ENCODE results near the gene WDSUB1. TPM values are rescaled to one million over a fixed set of nuclear protein-coding genes. Genes with fewer than 3 reads are reported as not detected.

Gene WDSUB1
- total and polyA plus RNA-seq, 8 donors = 11.3 to 17.9 (median 14.7) TPM

DNA sequence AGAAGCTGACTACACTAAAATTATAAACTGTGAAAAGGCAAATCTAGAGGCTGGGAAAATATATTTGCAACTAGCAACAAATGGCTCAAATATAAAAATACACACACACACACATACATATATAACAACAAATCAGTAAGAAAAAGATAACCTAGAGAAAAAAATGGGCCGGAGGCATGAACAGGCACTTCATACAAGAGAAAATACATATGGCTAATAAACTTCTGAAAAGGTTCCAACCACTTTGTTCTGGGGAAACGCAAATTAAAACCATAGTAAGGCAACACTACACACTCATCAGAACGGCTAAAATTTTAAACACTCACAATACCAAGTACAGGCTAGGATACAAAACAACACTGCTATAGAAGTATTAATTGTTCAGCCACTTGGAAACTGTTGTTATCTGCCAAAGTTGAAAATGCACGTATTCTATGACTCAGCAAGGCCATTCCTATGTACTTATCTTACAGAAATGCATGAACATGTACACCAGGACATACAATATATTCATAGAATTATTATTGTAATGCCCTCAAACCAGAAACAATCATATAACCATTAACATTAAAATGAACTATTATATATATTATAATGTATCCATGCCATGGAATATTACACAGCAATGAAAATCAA lies 15.6 kb downstream of the WDSUB1 start:
- ATAC-seq = no peak
- DNase-seq = no peak
- intact Hi-C loops (cut with DNase I) = no loop called here

DNA sequence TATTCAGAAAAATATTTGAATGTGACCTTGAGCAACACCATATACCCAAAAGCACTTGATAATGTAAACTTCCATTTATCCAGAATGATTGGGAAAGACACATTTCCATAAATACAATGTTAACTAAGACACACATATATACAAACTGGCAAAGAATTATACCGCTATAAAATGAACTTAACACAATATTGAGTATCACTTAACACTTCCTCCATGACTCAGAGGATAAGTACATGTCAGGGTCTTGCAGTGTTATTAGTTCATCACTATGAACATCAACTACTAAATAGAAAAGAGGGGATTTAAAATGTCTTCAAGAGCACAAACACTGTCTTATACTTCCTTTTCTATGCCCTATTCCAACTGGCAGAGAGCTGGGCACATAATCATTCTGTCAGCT lies 18.6 kb downstream of the WDSUB1 start:
- ATAC-seq (no peak), DNase-seq (no peak)
- Histone ChIP-seq H3K4me3 (no peak overlapping the region), H3K4me1 (no peaks in the 10 kb centered on the region), H3K36me3 (peaks cover 0 to 8% of the 10 kb centered on the region in 2 donors), H3K27me3 (no peaks in the 10 kb centered on the region), H3K9me3 (no peaks in the 10 kb centered on the region), H3K27ac (no peak overlapping the region)
- intact Hi-C loops (cut with DNase I) = no loop called here
- TF ChIP-seq, protein P1, sequence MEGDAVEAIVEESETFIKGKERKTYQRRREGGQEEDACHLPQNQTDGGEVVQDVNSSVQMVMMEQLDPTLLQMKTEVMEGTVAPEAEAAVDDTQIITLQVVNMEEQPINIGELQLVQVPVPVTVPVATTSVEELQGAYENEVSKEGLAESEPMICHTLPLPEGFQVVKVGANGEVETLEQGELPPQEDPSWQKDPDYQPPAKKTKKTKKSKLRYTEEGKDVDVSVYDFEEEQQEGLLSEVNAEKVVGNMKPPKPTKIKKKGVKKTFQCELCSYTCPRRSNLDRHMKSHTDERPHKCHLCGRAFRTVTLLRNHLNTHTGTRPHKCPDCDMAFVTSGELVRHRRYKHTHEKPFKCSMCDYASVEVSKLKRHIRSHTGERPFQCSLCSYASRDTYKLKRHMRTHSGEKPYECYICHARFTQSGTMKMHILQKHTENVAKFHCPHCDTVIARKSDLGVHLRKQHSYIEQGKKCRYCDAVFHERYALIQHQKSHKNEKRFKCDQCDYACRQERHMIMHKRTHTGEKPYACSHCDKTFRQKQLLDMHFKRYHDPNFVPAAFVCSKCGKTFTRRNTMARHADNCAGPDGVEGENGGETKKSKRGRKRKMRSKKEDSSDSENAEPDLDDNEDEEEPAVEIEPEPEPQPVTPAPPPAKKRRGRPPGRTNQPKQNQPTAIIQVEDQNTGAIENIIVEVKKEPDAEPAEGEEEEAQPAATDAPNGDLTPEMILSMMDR (IDR thresholded peaks at IDR 0.05) = no peak

More for the DNA sequence above, 15.6 kb downstream of the WDSUB1 start:
- Histone ChIP-seq H3K9me3 (no peaks in the 10 kb centered on the region), H3K4me3 (no peak overlapping the region), H3K4me1 (no peaks in the 10 kb centered on the region), H3K27ac (no peak overlapping the region), H3K36me3 (peaks cover 0 to 12% of the 10 kb centered on the region in 2 donors), H3K27me3 (no peaks in the 10 kb centered on the region)
- TF ChIP-seq, protein P1 (IDR thresholded peaks at IDR 0.05) = no peak

DNA sequence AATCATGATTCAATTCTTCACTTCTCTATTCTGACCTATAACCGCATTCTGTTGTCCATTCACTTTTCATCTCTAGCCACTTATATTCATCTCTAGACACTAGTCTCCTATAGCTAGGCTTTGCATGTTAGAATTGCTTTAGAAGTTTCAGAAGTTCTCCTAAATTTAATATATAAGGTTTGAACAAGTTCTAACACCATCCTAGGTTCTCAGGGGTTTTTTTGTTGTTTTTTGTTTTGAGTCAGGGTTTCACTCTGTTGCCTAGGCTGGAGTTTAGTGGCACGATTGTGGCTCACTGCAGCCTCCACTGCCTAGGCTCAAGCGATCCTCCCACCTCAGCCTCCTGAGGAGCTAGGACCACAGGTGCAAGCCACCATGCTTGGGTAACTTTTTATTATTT lies 19.9 kb downstream of the WDSUB1 start:
- intact Hi-C loops (cut with DNase I) = no loop called here
- DNase-seq (no peak), ATAC-seq (no peak)
- Histone ChIP-seq H3K4me3 (no peak overlapping the region), H3K27ac (no peak overlapping the region), H3K36me3 (peaks cover 0 to 7% of the 10 kb centered on the region in 2 donors), H3K27me3 (no peaks in the 10 kb centered on the region), H3K4me1 (no peaks in the 10 kb centered on the region), H3K9me3 (no peaks in the 10 kb centered on the region)
- TF ChIP-seq, protein P1 (IDR thresholded peaks at IDR 0.05) = no peak

DNA sequence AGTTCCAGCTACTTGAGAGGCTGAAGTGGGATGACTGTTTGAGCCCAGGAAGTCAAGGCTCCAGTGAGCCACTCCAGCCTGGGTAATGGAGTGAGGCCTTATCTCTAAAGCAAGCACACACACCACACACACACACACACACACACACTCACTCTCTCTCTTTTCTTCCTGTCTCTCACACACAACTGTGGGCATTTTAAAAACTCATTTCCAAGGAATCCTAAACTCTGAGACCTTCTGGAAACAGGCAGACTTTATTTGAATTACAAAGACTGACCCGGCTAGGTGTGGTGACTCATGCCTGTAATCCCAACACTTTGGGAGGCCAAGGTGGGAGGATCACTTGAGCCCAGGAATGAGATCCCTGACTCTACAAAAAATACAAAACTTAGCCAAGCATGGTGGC lies 21.3 kb downstream of the WDSUB1 start:
- H3K36me3 ChIP-seq = no peaks in the 10 kb centered on the region
- no peaks in the 10 kb centered on the region for H3K27me3 ChIP-seq
- H3K9me3 ChIP-seq = no peaks in the 10 kb centered on the region
- ATAC-seq = peak; percentile 93
- TF ChIP-seq, protein P1 (IDR thresholded peaks at IDR 0.05) = no peak
- intact Hi-C loops (cut with DNase I) = no loop called here
- peak in 2 of 4 donors; percentile 39 to 45 for DNase-seq
- H3K4me1 ChIP-seq = no peaks in the 10 kb centered on the region
- peak overlapping the region in 1 of 2 donors; percentile 4 for H3K27ac ChIP-seq
- H3K4me3 ChIP-seq = no peak overlapping the region

DNA sequence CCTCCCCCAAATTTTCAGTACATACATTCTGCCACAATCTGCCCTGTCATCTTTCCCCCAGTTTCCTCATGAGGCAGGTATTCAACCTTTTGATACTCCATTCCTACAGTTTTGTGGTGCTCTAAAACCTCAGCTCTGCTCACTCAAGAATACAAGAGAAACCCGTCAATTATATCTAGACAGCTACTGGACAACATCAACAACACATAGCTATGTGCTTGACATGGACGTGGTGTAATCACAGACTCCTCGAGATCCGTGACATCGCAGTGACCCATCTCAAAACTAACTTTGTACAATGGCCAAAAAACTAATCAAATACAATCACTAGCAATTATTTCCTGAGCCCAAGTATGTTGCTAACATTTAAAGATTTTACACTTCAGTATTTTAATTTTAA lies 23.6 kb downstream of the WDSUB1 start:
- Histone ChIP-seq H3K4me3 (no peak overlapping the region), H3K9me3 (no peaks in the 10 kb centered on the region), H3K27ac (no peak overlapping the region), H3K27me3 (no peaks in the 10 kb centered on the region), H3K4me1 (no peaks in the 10 kb centered on the region), H3K36me3 (no peaks in the 10 kb centered on the region)
- TF ChIP-seq, protein P1 (IDR thresholded peaks at IDR 0.05) = no peak
- intact Hi-C loops (cut with DNase I) = no loop called here
- ATAC-seq (no peak), DNase-seq (no peak)
